Ectodermal cell (in vitro differentiated cells): ENCODE measurements around the gene LHPP.

Experiments used
- H3K27ac ChIP-seq: 2 replicates; pipeline ENCODE4 v1.7.0; 2013; ENCODE audit warnings: mild to moderate bottlenecking, low read depth, low read length; ENCODE audit not compliant: insufficient read depth, poor library complexity, severe bottlenecking
- H3K27me3 ChIP-seq: 2 replicates; pipeline ENCODE4 v1.7.0; 2013; ENCODE audit warnings: mild to moderate bottlenecking, low read length; ENCODE audit not compliant: insufficient read depth, control insufficient read depth, poor library complexity, severe bottlenecking
- H3K36me3 ChIP-seq: one replicate; pipeline ENCODE4 v1.7.0; 2013; ENCODE audit warnings: low read length; ENCODE audit not compliant: control insufficient read depth, insufficient read depth
- H3K4me1 ChIP-seq: one replicate; pipeline ENCODE4 v1.7.0; 2013; ENCODE audit warnings: low read length; ENCODE audit not compliant: control insufficient read depth, insufficient read depth
- H3K4me3 ChIP-seq: 2 replicates; pipeline ENCODE4 v1.7.0; 2013; ENCODE audit warnings: low read depth, low read length, control low read depth; ENCODE audit not compliant: insufficient read depth
- H3K9me3 ChIP-seq: 2 replicates; pipeline ENCODE4 v1.7.0; 2013; ENCODE audit warnings: mild to moderate bottlenecking, low read length, moderate library complexity; ENCODE audit not compliant: control insufficient read depth
- WGBS, 2 experiments: methylation state at CpG; one replicate each; pipeline ENCODE4 v1.1.7; 2013; ENCODE audit warnings: missing lambda C conversion rate in 2 of 2; 5-methylcytosine and 5-hydroxymethylcytosine counted together

The LHPP gene

GRCh38 chr10:124629415-124629814, 167.8 kb downstream of the LHPP start:
- Histone ChIP-seq H3K36me3 (no peaks in the 10 kb centered on the region), H3K9me3 (no peaks in the 10 kb centered on the region), H3K4me3 (no peak overlapping the region), H3K27me3 (no peaks in the 10 kb centered on the region), H3K27ac (no peak overlapping the region), H3K4me1 (peaks cover 20% of the 10 kb centered on the region)
- WGBS, 2 experiments = 82 to 85% methylated on average over 6 of the region's 6 CpGs

GRCh38 chr10:124629842-124630241, 168.2 kb downstream of the LHPP start:
- 92 to 94% methylated on average over 6 of the region's 6 CpGs for WGBS, 2 experiments
- H3K4me3 ChIP-seq = no peak overlapping the region

DNA sequence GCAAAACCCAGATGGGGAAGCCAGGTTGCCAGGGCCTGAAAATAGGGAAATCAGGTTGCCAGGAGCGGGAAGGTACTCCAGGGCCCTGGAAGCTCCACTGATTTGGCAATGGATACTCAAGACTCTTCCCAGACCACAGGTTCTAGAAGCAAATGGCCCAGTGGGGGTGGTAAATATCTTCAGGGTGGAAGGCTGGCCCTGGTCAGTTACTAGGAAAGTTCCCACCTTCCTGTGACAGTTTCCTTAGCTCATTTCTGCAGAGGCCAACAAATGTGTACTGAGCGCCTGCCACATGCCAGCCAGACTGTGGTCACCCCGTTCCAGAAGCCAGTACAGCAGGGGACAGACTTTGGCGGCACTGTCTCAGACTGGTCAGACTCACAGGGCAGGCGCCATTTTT, 168.9 kb downstream of the LHPP start:
- H3K4me1 ChIP-seq = peaks cover 18% of the 10 kb centered on the region
- no peaks in the 10 kb centered on the region for H3K9me3 ChIP-seq
- H3K36me3 ChIP-seq = no peaks in the 10 kb centered on the region
- WGBS, 2 experiments = 95 to 96% methylated on average over 5 of the region's 5 CpGs
- no peaks in the 10 kb centered on the region for H3K27me3 ChIP-seq
- H3K27ac ChIP-seq = no peak overlapping the region
- H3K4me3 ChIP-seq = no peak overlapping the region

More at GRCh38 chr10:124629842-124630241, 168.2 kb downstream of the LHPP start:
- H3K4me1 ChIP-seq = peaks cover 18% of the 10 kb centered on the region
- H3K9me3 ChIP-seq = no peaks in the 10 kb centered on the region
- H3K27me3 ChIP-seq = no peaks in the 10 kb centered on the region
- no peak overlapping the region for H3K27ac ChIP-seq
- H3K36me3 ChIP-seq = no peaks in the 10 kb centered on the region

- H3K4me3 ChIP-seq = no peak overlapping the region
- peaks cover 11% of the 10 kb centered on the region for H3K4me1 ChIP-seq
- no peaks in the 10 kb centered on the region for H3K36me3 ChIP-seq
- WGBS, 2 experiments = 87 to 89% methylated on average over 19 of the region's 19 CpGs
- no peaks in the 10 kb centered on the region for H3K9me3 ChIP-seq
- no peak overlapping the region for H3K27ac ChIP-seq
- no peaks in the 10 kb centered on the region for H3K27me3 ChIP-seq
Measured at GRCh38 chr10:124632064-124632531, 170.5 kb downstream of the LHPP start.

DNA sequence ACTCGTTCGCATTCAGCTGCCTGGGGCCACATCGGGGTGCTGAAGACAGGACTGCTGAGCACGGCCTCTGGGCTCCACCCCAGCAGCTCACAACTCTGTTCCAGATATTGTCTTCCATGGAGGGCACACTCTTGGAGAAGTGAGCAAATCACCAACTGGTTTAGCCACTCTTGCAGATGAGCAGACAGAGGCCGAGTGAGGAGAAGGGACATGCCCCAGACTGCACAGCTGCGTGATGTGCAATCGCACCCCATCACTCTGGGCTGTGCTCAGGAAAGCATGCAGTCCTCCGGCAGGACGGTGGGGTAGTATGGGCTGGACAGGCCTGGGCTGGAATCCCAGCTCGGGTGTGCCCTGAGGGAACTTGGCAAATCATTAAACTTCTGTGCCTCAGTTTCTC, 170.9 kb downstream of the LHPP start:
- Histone ChIP-seq H3K4me3 (no peak overlapping the region), H3K4me1 (peaks cover 6% of the 10 kb centered on the region), H3K36me3 (no peaks in the 10 kb centered on the region), H3K9me3 (no peaks in the 10 kb centered on the region), H3K27ac (no peak overlapping the region), H3K27me3 (no peaks in the 10 kb centered on the region)
- WGBS, 2 experiments = 89 to 95% methylated on average over 10 of the region's 10 CpGs

- no peak overlapping the region for H3K4me3 ChIP-seq
- no peak overlapping the region for H3K27ac ChIP-seq
- H3K9me3 ChIP-seq = no peaks in the 10 kb centered on the region
- H3K4me1 ChIP-seq = peaks cover 14% of the 10 kb centered on the region
- H3K27me3 ChIP-seq = no peaks in the 10 kb centered on the region
- H3K36me3 ChIP-seq = no peaks in the 10 kb centered on the region
- 90% methylated on average over 19 of the region's 19 CpGs for WGBS, 2 experiments
Measured at GRCh38 chr10:124636271-124636995, 174.8 kb downstream of the LHPP start.

- H3K27me3 ChIP-seq = no peaks in the 10 kb centered on the region
- H3K4me1 ChIP-seq = peaks cover 21% of the 10 kb centered on the region
- no peak overlapping the region for H3K27ac ChIP-seq
- H3K4me3 ChIP-seq = no peak overlapping the region
- no peaks in the 10 kb centered on the region for H3K9me3 ChIP-seq
- WGBS, 2 experiments = 92 to 95% methylated on average over 14 of the region's 14 CpGs
- H3K36me3 ChIP-seq = no peaks in the 10 kb centered on the region
Measured at GRCh38 chr10:124637091-124637700, 175.6 kb downstream of the LHPP start.

- Histone ChIP-seq H3K27ac (no peak overlapping the region), H3K36me3 (no peaks in the 10 kb centered on the region), H3K9me3 (no peaks in the 10 kb centered on the region), H3K4me1 (peaks cover 25% of the 10 kb centered on the region), H3K4me3 (no peak overlapping the region), H3K27me3 (no peaks in the 10 kb centered on the region)
- WGBS, 2 experiments = 94 to 95% methylated on average over 8 of the region's 8 CpGs
Measured at GRCh38 chr10:124637746-124638145, 176.1 kb downstream of the LHPP start.

- WGBS, 2 experiments = 92 to 96% methylated on average over 6 of the region's 6 CpGs
- peaks cover 40% of the 10 kb centered on the region for H3K4me1 ChIP-seq
- no peaks in the 10 kb centered on the region for H3K36me3 ChIP-seq
- no peaks in the 10 kb centered on the region for H3K9me3 ChIP-seq
- H3K27me3 ChIP-seq = no peaks in the 10 kb centered on the region
- H3K27ac ChIP-seq = no peak overlapping the region
- H3K4me3 ChIP-seq = no peak overlapping the region
Measured at GRCh38 chr10:124639206-124639605, 177.6 kb downstream of the LHPP start.

DNA sequence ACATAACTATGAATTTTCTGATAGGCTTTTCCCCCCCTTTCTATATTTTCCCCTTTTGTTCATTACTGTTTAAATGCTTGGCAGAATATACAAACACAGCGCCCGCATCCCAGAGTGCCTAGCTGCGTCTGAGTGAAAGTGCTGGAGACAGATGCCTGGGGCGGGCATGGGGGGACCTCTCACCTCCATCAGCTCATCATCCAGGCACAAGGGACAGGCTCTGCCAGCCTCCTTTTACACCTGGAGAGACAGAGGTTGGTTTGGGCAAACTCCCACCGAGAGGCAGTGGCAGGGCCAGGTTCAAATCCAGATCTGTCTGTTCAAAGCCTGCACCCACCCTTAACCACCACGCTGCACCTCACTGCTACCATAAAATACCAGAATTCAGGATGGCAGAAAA, 178.0 kb downstream of the LHPP start:
- 96 to 99% methylated on average over 6 of the region's 6 CpGs for WGBS, 2 experiments
- H3K4me1 ChIP-seq = peaks cover 44% of the 10 kb centered on the region
- no peak overlapping the region for H3K27ac ChIP-seq
- H3K27me3 ChIP-seq = no peaks in the 10 kb centered on the region
- no peaks in the 10 kb centered on the region for H3K36me3 ChIP-seq
- H3K4me3 ChIP-seq = no peak overlapping the region
- H3K9me3 ChIP-seq = no peaks in the 10 kb centered on the region
